ENCODE measurements around the gene QRICH2.

GRCh38 chr17:76318586-76318985 is 10.5 kb upstream of the QRICH2 start:
- TF ChIP-seq, protein P1, sequence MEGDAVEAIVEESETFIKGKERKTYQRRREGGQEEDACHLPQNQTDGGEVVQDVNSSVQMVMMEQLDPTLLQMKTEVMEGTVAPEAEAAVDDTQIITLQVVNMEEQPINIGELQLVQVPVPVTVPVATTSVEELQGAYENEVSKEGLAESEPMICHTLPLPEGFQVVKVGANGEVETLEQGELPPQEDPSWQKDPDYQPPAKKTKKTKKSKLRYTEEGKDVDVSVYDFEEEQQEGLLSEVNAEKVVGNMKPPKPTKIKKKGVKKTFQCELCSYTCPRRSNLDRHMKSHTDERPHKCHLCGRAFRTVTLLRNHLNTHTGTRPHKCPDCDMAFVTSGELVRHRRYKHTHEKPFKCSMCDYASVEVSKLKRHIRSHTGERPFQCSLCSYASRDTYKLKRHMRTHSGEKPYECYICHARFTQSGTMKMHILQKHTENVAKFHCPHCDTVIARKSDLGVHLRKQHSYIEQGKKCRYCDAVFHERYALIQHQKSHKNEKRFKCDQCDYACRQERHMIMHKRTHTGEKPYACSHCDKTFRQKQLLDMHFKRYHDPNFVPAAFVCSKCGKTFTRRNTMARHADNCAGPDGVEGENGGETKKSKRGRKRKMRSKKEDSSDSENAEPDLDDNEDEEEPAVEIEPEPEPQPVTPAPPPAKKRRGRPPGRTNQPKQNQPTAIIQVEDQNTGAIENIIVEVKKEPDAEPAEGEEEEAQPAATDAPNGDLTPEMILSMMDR (IDR thresholded peaks at IDR 0.05): no peak
- TF ChIP-seq EP300 (IDR thresholded peaks at IDR 0.05): no peak
